ENCODE data around the gene STPG1.

The STPG1 gene

DNA sequence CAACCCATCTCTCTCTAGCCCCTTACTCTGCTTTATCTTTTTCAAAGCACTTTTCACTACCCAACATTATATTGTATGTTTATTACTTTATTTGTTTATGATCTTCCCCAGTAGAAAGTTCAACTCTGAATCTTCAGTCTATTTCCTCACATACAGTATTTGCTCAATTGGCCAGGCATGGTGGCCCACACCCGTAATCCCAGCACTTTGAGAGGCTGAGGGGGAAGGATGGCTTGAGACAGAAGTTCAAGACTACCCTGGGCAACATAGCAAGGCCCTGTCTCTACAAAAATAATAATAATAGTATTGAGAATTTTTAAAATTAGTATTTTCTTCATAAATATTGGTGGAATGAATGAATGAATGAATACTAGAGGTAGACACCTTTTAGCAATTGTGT lies 1.2 kb downstream of the STPG1 start:
- DNase-seq (ENCODE audit: insufficient read length, low spot score): no peak
- no peak for FAIRE-seq
- TF ChIP-seq, protein P1, sequence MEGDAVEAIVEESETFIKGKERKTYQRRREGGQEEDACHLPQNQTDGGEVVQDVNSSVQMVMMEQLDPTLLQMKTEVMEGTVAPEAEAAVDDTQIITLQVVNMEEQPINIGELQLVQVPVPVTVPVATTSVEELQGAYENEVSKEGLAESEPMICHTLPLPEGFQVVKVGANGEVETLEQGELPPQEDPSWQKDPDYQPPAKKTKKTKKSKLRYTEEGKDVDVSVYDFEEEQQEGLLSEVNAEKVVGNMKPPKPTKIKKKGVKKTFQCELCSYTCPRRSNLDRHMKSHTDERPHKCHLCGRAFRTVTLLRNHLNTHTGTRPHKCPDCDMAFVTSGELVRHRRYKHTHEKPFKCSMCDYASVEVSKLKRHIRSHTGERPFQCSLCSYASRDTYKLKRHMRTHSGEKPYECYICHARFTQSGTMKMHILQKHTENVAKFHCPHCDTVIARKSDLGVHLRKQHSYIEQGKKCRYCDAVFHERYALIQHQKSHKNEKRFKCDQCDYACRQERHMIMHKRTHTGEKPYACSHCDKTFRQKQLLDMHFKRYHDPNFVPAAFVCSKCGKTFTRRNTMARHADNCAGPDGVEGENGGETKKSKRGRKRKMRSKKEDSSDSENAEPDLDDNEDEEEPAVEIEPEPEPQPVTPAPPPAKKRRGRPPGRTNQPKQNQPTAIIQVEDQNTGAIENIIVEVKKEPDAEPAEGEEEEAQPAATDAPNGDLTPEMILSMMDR (IDR thresholded peaks at IDR 0.05; ENCODE audit: insufficient read depth, missing control alignments): no peak

DNA sequence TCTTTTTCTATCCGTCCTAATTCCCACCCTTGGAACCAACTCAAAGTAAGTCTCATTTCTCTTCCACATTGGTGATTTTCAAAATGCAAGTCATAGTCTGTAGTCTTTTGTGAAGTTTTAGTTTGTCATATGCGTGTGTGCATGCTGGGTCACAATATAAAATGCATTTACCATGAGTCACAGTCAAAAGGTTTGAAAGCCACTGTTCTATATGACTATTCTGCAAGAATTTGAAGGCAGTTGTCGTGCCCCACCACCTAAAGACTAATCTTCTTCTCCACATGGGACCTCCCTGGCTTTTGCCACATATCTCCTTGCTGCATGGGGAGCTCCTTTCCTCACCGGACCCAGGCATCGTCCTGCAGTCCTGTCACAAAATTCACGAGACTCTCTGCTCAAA lies 1.6 kb downstream of the STPG1 start:
- FAIRE-seq (no peak), DNase-seq (ENCODE audit: insufficient read length, low spot score) (no peak)
- TF ChIP-seq, protein P1 (IDR thresholded peaks at IDR 0.05; ENCODE audit: insufficient read depth, missing control alignments): no peak

DNA sequence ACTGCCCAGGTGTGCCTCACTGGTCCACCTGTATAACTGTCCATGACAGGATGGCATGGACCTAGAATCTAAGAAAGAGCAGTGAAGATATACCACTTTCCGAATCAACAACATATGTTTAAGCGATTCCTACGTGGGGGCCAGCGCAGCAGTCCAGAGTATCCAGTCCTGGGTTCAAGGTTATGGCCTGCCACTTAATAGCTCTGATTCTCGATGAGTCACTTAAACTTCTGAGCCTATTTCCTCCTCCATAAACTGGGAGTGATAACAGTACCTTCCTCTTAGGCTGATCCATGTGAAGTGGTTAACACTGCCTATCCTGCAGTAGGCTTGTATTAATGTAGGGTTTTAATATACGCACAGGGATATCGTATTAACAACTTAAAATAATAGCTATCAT lies 2.8 kb downstream of the STPG1 start:
- DNase-seq (ENCODE audit: insufficient read length, low spot score) (no peak), FAIRE-seq (no peak)
- TF ChIP-seq, protein P1 (IDR thresholded peaks at IDR 0.05; ENCODE audit: insufficient read depth, missing control alignments): no peak

DNA sequence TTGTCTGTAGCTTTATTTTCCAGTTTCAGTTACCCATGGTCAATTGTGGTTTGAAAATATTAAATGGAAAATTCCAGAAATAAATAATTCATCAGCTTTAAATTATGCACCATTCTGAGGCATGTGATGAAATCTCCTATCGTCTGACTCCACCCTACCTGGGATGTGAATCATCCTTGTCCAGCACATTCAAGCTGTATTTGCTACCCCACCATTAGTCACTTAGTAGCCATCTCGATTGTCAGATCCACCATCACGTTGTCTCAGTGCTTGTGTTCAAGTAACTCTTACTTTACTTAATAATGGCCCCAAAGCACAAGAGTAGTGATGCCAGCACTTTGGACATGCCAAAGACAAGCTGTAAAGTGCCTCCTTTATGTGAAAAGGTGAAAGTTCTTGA lies 4.0 kb downstream of the STPG1 start:
- TF ChIP-seq, protein P1 (IDR thresholded peaks at IDR 0.05; ENCODE audit: insufficient read depth, missing control alignments): no peak
- DNase-seq (ENCODE audit: insufficient read length, low spot score) (no peak), FAIRE-seq (no peak)

DNA sequence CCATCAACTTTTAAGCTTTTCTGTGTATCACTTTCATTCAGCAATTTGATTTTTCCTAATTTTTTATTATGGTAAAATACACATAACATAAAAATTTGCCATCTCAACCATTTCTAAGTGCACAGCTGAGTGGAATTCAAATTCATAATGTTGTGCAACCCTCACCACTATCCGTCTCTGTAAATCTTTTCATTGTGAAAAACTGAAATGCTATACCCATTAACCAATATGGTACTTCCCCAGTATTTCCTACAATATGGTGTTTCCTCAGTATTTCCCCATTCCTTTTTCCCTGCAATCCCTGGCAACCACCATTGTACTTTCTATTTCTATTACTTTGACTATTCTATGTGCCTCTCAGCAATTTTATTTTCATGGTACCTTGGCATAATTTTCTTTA lies 6.8 kb downstream of the STPG1 start:
- FAIRE-seq (no peak), DNase-seq (ENCODE audit: insufficient read length, low spot score) (no peak)
- TF ChIP-seq, protein P1 (IDR thresholded peaks at IDR 0.05; ENCODE audit: insufficient read depth, missing control alignments): no peak

DNA sequence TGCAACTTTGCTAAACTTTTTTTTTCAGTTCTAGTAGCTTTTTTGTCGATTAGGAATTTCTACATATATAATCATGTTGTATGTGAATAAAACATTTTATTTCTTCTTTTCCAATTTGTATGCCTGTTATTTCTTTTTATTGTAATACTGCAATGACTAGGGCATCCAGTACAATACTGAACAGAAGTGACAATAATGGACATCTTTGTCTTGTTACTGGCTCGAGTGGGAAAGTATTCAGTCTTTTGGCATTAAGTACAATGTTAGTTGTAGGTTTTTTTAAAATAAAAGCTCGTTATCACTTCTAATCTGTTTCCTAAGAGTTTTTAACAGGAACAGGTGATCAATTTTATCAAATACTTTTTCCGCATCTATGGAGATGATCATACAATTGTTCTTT lies 9.8 kb downstream of the STPG1 start:
- TF ChIP-seq, protein P1 (IDR thresholded peaks at IDR 0.05; ENCODE audit: insufficient read depth, missing control alignments): no peak
- FAIRE-seq (no peak), DNase-seq (ENCODE audit: insufficient read length, low spot score) (no peak)

DNA sequence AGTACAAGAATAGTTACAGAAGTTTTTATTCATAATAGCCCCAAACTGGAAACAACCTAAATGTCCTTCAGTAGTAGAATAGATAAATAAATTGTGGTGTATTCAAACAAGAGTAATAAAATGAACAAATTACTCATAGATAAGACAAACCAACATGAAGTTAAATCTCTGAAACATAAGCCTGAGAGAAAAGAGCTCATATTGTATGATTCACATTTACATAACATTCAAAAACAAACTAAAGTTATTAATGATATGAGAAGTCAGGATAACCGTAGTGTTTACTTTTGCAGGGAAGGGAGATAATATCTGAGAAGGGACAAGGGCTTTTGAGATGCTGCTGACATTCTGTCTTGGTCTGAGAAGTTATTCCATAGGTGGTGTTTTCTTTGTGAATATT lies 13.5 kb downstream of the STPG1 start:
- FAIRE-seq: no peak
- TF ChIP-seq, protein P1 (IDR thresholded peaks at IDR 0.05; ENCODE audit: insufficient read depth, missing control alignments): no peak
- DNase-seq (ENCODE audit: insufficient read length, low spot score): no peak

Measured in D721Med (cell line).